Endothelial cell of umbilical vein (primary cell): Measurements from ENCODE around the gene CHN2.

Experiments used
- EZH2 ChIP-seq: IDR thresholded peaks from 2 replicates; pipeline ENCODE4 v1.6.1; 2012; ENCODE audit warnings: borderline replicate concordance, low read depth, mild to moderate bottlenecking, moderate library complexity, low read length, inconsistent platforms; ENCODE audit not compliant: severe bottlenecking
- POLR2A ChIP-seq: IDR thresholded peaks from 2 replicates; pipeline ENCODE4 v1.6.1; 2012; ENCODE audit warnings: low read depth, mild to moderate bottlenecking, control low read depth, low read length
- POLR2AphosphoS5 ChIP-seq: IDR thresholded peaks from 2 replicates; pipeline ENCODE4 v1.6.1; 2012; ENCODE audit warnings: low read depth, mild to moderate bottlenecking, control low read depth, low read length, moderate library complexity; ENCODE audit not compliant: insufficient read depth

GRCh38 chr7:29426587-29426986 is 232.0 kb downstream of the CHN2 start:
- TF ChIP-seq POLR2AphosphoS5 (no peak), EZH2 (no peak), POLR2A (no peak)
